ENCODE data around the gene EQTN. TPM values are rescaled to one million over a fixed set of nuclear protein-coding genes. Genes with fewer than 3 reads are reported as not detected.

EQTN gene
- total RNA-seq, result not detected
- not detected for polyA plus RNA-seq
- long read RNA-seq, donor 1, result 0 reads
- long read RNA-seq, donor 2, result 0 reads
- long read RNA-seq, donor 3, result 0 reads

- no peak for ATAC-seq
- H3K27ac ChIP-seq, result no peak within 1 kb of the TSS
- WGBS, 4 donors, result 73 to 77% (median 76%) methylated on average over 7 of the region's 7 CpGs
- intact Hi-C loops (cut with DNase I), result loop anchor here in 1 of 10 donors (10.0 kb wide), 1 partner anchor 62 kb away; no protein-coding TSS in a partner anchor
- no peaks in the 10 kb centered on the region for H3K27me3 ChIP-seq
- no peak for DNase-seq
- no peak for TF ChIP-seq POLR2A (IDR thresholded peaks at IDR 0.05)
- no peak for TF ChIP-seq CTCF (IDR thresholded peaks at IDR 0.05)
- H3K4me1 ChIP-seq, result no peaks in the 10 kb centered on the region
- no peaks in the 10 kb centered on the region for H3K9me3 ChIP-seq
- H3K36me3 ChIP-seq, result no peaks in the 10 kb centered on the region
- no peak within 1 kb of the TSS for H3K4me3 ChIP-seq
Measured at GRCh38 chr9:27297050-27297449, at the start of gene EQTN. Gene EQTN (minus strand): TSS chr9:27297150. CDS start chr9:27297055, 95 bp downstream.

- no peaks in the 10 kb centered on the region for H3K36me3 ChIP-seq
- H3K4me3 ChIP-seq, result no peak overlapping the region
- no peak for ATAC-seq
- H3K9me3 ChIP-seq, result no peaks in the 10 kb centered on the region
- no peaks in the 10 kb centered on the region for H3K27me3 ChIP-seq
- H3K4me1 ChIP-seq, result peaks cover 0 to 39% (median 3%) of the 10 kb centered on the region in 12 donors
- TF ChIP-seq CTCF (IDR thresholded peaks at IDR 0.05) (no peak), POLR2A (IDR thresholded peaks at IDR 0.05) (no peak)
- no peak overlapping the region for H3K27ac ChIP-seq
- WGBS, 4 donors, result 95 to 99% (median 97%) methylated on average over 7 of the region's 7 CpGs
- no peak for DNase-seq
- intact Hi-C loops (cut with DNase I), result loop anchor here in 1 of 10 donors (5.0 kb wide), 2 partner anchors 48 to 88 kb away; no protein-coding TSS in a partner anchor
Measured at GRCh38 chr9:27344776-27345175, 47.8 kb upstream of the EQTN start.

GRCh38 chr9:27341545-27342294 is 44.8 kb upstream of the EQTN start:
- DNase-seq, result no peak
- ATAC-seq, result no peak
- 77 to 89% (median 84%) methylated on average over 9 of the region's 9 CpGs for WGBS, 4 donors
- H3K27ac ChIP-seq, result peak overlapping the region in 2 of 12 donors; percentile 3 to 53
- H3K27me3 ChIP-seq, result no peaks in the 10 kb centered on the region
- no peaks in the 10 kb centered on the region for H3K9me3 ChIP-seq
- intact Hi-C loops (cut with DNase I), result loop anchor here in 1 of 10 donors (5.0 kb wide), 1 partner anchor 51 kb away; no protein-coding TSS in a partner anchor
- no peak overlapping the region for H3K4me3 ChIP-seq
- TF ChIP-seq POLR2A (IDR thresholded peaks at IDR 0.05) (no peak), CTCF (IDR thresholded peaks at IDR 0.05) (no peak)
- H3K36me3 ChIP-seq, result no peaks in the 10 kb centered on the region
- peaks cover 0 to 47% (median 16%) of the 10 kb centered on the region in 12 donors for H3K4me1 ChIP-seq

GRCh38 chr9:27340961-27341511 is 44.1 kb upstream of the EQTN start:
- TF ChIP-seq CTCF (IDR thresholded peaks at IDR 0.05) (no peak), POLR2A (IDR thresholded peaks at IDR 0.05) (no peak)
- intact Hi-C loops (cut with DNase I), result loop anchor here in 1 of 10 donors (5.0 kb wide), 1 partner anchor 51 kb away; no protein-coding TSS in a partner anchor
- 70 to 85% (median 71%) methylated on average over 7 of the region's 7 CpGs for WGBS, 4 donors
- Histone ChIP-seq H3K9me3 (no peaks in the 10 kb centered on the region), H3K4me1 (peaks cover 0 to 47% (median 16%) of the 10 kb centered on the region in 12 donors), H3K27me3 (no peaks in the 10 kb centered on the region), H3K36me3 (no peaks in the 10 kb centered on the region), H3K27ac (peak overlapping the region in 2 of 12 donors; percentile 3 to 53), H3K4me3 (no peak overlapping the region)
- DNase-seq, result no peak
- peak in 1 of 4 donors; percentile 24 for ATAC-seq

Measured in heart left ventricle (tissue), 16 donors.